KMS-11 (cell line): ENCODE results near the gene PAK1.

Experiments
- H2AFZ ChIP-seq: fragments of 200-600 bp; sonication (generic); 2 replicates; pipeline ENCODE4 v1.6.1; 2016; ENCODE audit warnings: antibody characterized with exemption, mixed run types, low read depth
- H3K27ac ChIP-seq: fragments of 200-600 bp; sonication (generic); 2 replicates; pipeline ENCODE4 v1.6.1; 2016; ENCODE audit warnings: mild to moderate bottlenecking, mixed run types
- H3K27me3 ChIP-seq: fragments of 200-600 bp; sonication (generic); 2 replicates; pipeline ENCODE4 v1.6.1; 2017; ENCODE audit warnings: mild to moderate bottlenecking, low read depth, mixed run types, moderate library complexity; ENCODE audit not compliant: insufficient read depth
- H3K36me3 ChIP-seq: fragments of 200-600 bp; sonication (generic); 2 replicates; pipeline ENCODE4 v1.6.1; 2017; ENCODE audit warnings: mild to moderate bottlenecking, mixed run types; ENCODE audit not compliant: insufficient read depth
- H3K4me1 ChIP-seq: fragments of 200-600 bp; sonication (generic); 2 replicates; pipeline ENCODE4 v1.6.1; 2016; ENCODE audit warnings: mild to moderate bottlenecking, low read depth, mixed run types; ENCODE audit not compliant: poor library complexity, severe bottlenecking
- H3K4me2 ChIP-seq: fragments of 200-600 bp; sonication (generic); 2 replicates; pipeline ENCODE4 v1.7.0; 2016; ENCODE audit warnings: mild to moderate bottlenecking, mixed run types
- H3K4me3 ChIP-seq: fragments of 200-600 bp; sonication (generic); IDR thresholded peaks from 2 replicates; pipeline ENCODE4 v1.6.1; 2017; ENCODE audit warnings: low read depth, low read length, mixed read lengths; ENCODE audit not compliant: insufficient read depth
- H3K79me2 ChIP-seq: fragments of 200-600 bp; sonication (generic); 2 replicates; pipeline ENCODE4 v1.6.1; 2016; ENCODE audit warnings: low read depth, mixed run types; ENCODE audit not compliant: insufficient read depth
- H3K9ac ChIP-seq: fragments of 200-600 bp; sonication (generic); 2 replicates; pipeline ENCODE4 v1.6.1; 2016; ENCODE audit warnings: mild to moderate bottlenecking, mixed run types
- H4K20me1 ChIP-seq: fragments of 200-600 bp; sonication (generic); 2 replicates; pipeline ENCODE4 v1.6.1; 2016; ENCODE audit warnings: mild to moderate bottlenecking, mixed run types; ENCODE audit not compliant: insufficient read depth
- CTCF ChIP-seq: fragments of 200-600 bp; sonication (generic); conservative IDR thresholded peaks from 2 replicates; pipeline ENCODE4 v1.6.1; 2017; ENCODE audit warnings: low read depth, mild to moderate bottlenecking, antibody characterized with exemption, low read length, moderate library complexity, mixed read lengths

PAK1 gene

GRCh38 chr11:77375107-77375506 lies 98.8 kb downstream of the PAK1 start:
- Histone ChIP-seq H3K36me3 (no peaks in the 10 kb centered on the region), H3K4me1 (no peaks in the 10 kb centered on the region), H3K4me3 (no peak overlapping the region), H3K79me2 (no peaks in the 10 kb centered on the region), H4K20me1 (no peaks in the 10 kb centered on the region), H3K9ac (no peak overlapping the region), H2AFZ (no peak overlapping the region), H3K27me3 (no peaks in the 10 kb centered on the region), H3K27ac (no peak overlapping the region), H3K4me2 (no peak overlapping the region)
- TF ChIP-seq CTCF, result no peak

DNA sequence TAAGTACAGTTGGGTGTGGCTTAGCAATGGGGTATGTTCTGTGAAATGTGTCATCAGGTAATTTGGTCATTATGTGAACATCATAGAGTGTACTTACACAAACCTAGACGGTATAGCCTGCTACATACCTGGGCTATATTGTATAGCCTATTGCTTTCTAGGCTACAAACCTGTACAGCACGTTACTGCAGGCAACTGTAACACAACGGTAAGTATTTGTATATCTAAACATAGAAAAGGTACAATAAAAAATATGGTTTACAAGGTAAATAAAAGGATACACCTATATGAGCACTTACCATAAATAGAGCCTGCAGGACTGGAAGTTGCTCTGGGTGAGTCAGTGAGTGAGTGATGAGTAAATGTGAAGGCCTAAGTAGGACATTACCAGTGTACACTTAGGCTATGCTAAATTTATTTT lies 99.3 kb downstream of the PAK1 start:
- Histone ChIP-seq H3K4me1 (no peaks in the 10 kb centered on the region), H3K9ac (no peak overlapping the region), H3K4me2 (no peak overlapping the region), H3K36me3 (no peaks in the 10 kb centered on the region), H3K27me3 (no peaks in the 10 kb centered on the region), H3K79me2 (no peaks in the 10 kb centered on the region), H3K27ac (no peak overlapping the region), H2AFZ (no peak overlapping the region), H4K20me1 (no peaks in the 10 kb centered on the region), H3K4me3 (no peak overlapping the region)
- no peak for TF ChIP-seq CTCF

GRCh38 chr11:77374108-77374507 lies 99.8 kb downstream of the PAK1 start:
- TF ChIP-seq CTCF, result no peak
- Histone ChIP-seq H3K9ac (no peak overlapping the region), H3K4me2 (no peak overlapping the region), H3K27ac (no peak overlapping the region), H3K4me3 (no peak overlapping the region), H3K27me3 (no peaks in the 10 kb centered on the region), H3K79me2 (no peaks in the 10 kb centered on the region), H3K36me3 (no peaks in the 10 kb centered on the region), H2AFZ (no peak overlapping the region), H4K20me1 (no peaks in the 10 kb centered on the region), H3K4me1 (no peaks in the 10 kb centered on the region)

DNA sequence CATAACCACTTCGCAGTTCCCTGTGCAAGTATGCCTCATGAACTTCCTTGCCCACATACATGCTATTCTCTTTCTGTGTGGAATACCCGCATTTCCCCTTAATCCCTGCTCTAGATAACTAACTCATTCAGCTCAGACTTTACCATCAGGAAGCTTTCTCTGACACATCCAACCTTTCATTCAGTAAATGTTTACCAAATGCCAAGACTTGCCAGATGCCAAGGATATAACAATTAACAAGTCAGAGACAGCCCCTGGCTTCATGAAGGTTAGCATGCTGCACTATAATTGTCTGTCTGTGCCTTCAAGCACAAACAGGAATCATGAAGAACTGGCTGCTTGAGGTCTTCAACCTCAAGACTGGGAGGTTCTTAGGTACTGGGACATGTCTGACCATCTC lies 101.2 kb downstream of the PAK1 start:
- no peaks in the 10 kb centered on the region for H3K79me2 ChIP-seq
- H4K20me1 ChIP-seq, result no peaks in the 10 kb centered on the region
- no peak overlapping the region for H3K4me3 ChIP-seq
- no peak overlapping the region for H3K4me2 ChIP-seq
- no peak overlapping the region for H3K9ac ChIP-seq
- no peak overlapping the region for H2AFZ ChIP-seq
- no peaks in the 10 kb centered on the region for H3K27me3 ChIP-seq
- no peaks in the 10 kb centered on the region for H3K4me1 ChIP-seq
- no peak overlapping the region for H3K27ac ChIP-seq
- no peak for TF ChIP-seq CTCF
- no peaks in the 10 kb centered on the region for H3K36me3 ChIP-seq

DNA sequence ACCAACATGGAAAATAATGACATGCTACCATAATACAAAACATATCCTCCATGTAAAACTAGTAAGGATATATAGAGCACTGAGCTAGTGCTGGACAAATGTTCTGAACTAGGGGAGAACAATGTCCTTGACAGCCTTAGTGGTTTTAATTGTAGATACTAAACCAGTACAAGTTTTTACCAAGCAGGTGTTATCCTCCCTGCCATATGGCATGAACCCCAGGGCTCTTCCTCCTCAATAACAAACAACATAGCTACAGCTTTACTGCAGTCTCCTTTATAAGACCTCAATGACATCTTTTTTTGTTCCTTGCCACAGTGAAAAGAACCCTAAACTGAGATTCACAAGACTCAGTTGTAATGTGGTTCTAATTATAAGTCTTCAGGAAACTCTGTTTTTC lies 102.2 kb downstream of the PAK1 start:
- TF ChIP-seq CTCF, result no peak

More for the DNA sequence above, 102.2 kb downstream of the PAK1 start:
- Histone ChIP-seq H3K4me2 (no peak overlapping the region), H3K4me3 (no peak overlapping the region), H3K36me3 (no peaks in the 10 kb centered on the region), H4K20me1 (no peaks in the 10 kb centered on the region), H3K4me1 (no peaks in the 10 kb centered on the region), H3K27ac (no peak overlapping the region), H2AFZ (no peak overlapping the region), H3K27me3 (no peaks in the 10 kb centered on the region), H3K9ac (no peak overlapping the region), H3K79me2 (no peaks in the 10 kb centered on the region)
